Keratinocyte (primary cell): Measurements from ENCODE around the gene ANKRD39. TPM values are rescaled to one million over a fixed set of nuclear protein-coding genes. Genes with fewer than 3 reads are reported as not detected.

Experiments used
- DNase-seq: peaks from one replicate; pipeline ENCODE4 v3.0.0-alpha.2; 2011; ENCODE audit warnings: low read depth, missing footprints, low spot score
- FAIRE-seq: peaks from 2 replicates; lab custom pipeline; 2011; peaks lifted over from hg19 to GRCh38; lab: Jason Lieb, UNC
- H2AFZ ChIP-seq: 2 replicates; pipeline ENCODE4 v1.6.0; 2012; ENCODE audit warnings: low read length, control low read depth, inconsistent platforms; ENCODE audit not compliant: control insufficient read depth
- H3K27ac ChIP-seq: 2 replicates; pipeline ENCODE4 v1.5.1; 2011; ENCODE audit warnings: low read length; ENCODE audit not compliant: control insufficient read depth, insufficient read depth
- H3K27me3 ChIP-seq: 3 replicates; pipeline ENCODE4 v1.6.0; 2011; ENCODE audit warnings: low read length; ENCODE audit not compliant: control insufficient read depth, insufficient read depth; ENCODE audit errors: extremely low read depth
- H3K36me3 ChIP-seq, 2 experiments: 2 replicates in 1 of 2; 3 replicates in 1 of 2; pipeline ENCODE4 v1.5.1; 2011; ENCODE audit warnings: low read length in 2 of 2, mild to moderate bottlenecking in 1 of 2; ENCODE audit not compliant: control insufficient read depth in 2 of 2, insufficient read depth in 2 of 2; ENCODE audit errors: extremely low read depth in 1 of 2
- H3K4me1 ChIP-seq: 3 replicates; pipeline ENCODE4 v1.5.1; 2011; ENCODE audit warnings: low read length; ENCODE audit not compliant: control insufficient read depth, insufficient read depth; ENCODE audit errors: extremely low read depth
- H3K4me2 ChIP-seq: 3 replicates; pipeline ENCODE4 v1.6.0; 2011; ENCODE audit warnings: low read depth, low read length; ENCODE audit not compliant: control insufficient read depth, insufficient read depth; ENCODE audit errors: extremely low read depth
- H3K4me3 ChIP-seq, 3 experiments: fragments of 200-600 bp in 1 of 3; sonication (generic) in 1 of 3; 2 replicates in 2 of 3; 3 replicates in 1 of 3; pipeline ENCODE4 v1.5.1; 2011 to 2016; ENCODE audit warnings: low read length in 3 of 3, mild to moderate bottlenecking in 3 of 3, control low read depth in 2 of 3, inconsistent platforms in 1 of 3, low read depth in 1 of 3, mixed read lengths in 1 of 3, mixed run types in 1 of 3, moderate library complexity in 1 of 3; ENCODE audit not compliant: control insufficient read depth in 2 of 3, insufficient read depth in 2 of 3; ENCODE audit errors: extremely low read depth in 1 of 3
- H3K79me2 ChIP-seq: 2 replicates; pipeline ENCODE4 v1.6.0; 2012; ENCODE audit warnings: low read length; ENCODE audit not compliant: control insufficient read depth, insufficient read depth
- H3K9ac ChIP-seq: 3 replicates; pipeline ENCODE4 v1.6.0; 2011; ENCODE audit warnings: low read length; ENCODE audit not compliant: control insufficient read depth, insufficient read depth; ENCODE audit errors: extremely low read depth
- H3K9me1 ChIP-seq: 3 replicates; pipeline ENCODE4 v1.6.0; 2011; ENCODE audit warnings: low read length; ENCODE audit not compliant: control insufficient read depth, insufficient read depth; ENCODE audit errors: extremely low read depth
- H3K9me3 ChIP-seq: 2 replicates; pipeline ENCODE4 v1.5.1; 2012; ENCODE audit warnings: low read depth, low read length; ENCODE audit not compliant: control insufficient read depth
- H4K20me1 ChIP-seq: 3 replicates; pipeline ENCODE4 v1.6.0; 2011; ENCODE audit warnings: low read length; ENCODE audit not compliant: control insufficient read depth, insufficient read depth; ENCODE audit errors: extremely low read depth
- EZH2 ChIP-seq: IDR thresholded peaks from one replicate; pipeline ENCODE4 v1.6.1; 2012; ENCODE audit warnings: inconsistent platforms, mild to moderate bottlenecking, low read length, moderate library complexity
- dilution Hi-C: fragments of 300-500 bp; cut with MboI; formaldehyde crosslinking; loops from one replicate; pipeline ENCODE4 v1.7.0; 2020; ENCODE audit warnings: low sequenced_read_pairs; ENCODE audit not compliant: extremely low pct_ligation_motif_present
- polyA plus RNA-seq, 5 experiments: library from polyadenylated mRNA; depleted of rRNA in 3 of 5; stranded (reverse) in 3 of 5; stranded (forward) in 1 of 5; unstranded in 1 of 5; fragments of >200 nt; gene quantifications; 1 replicate in 1 of 5; 2 replicates in 3 of 5; 3 replicates in 1 of 5; pipeline versions ENCODE4 v1.2.1 to v1.2.3, GENCODE V29; 2011 to 2012; ENCODE audit warnings: missing spikeins in 2 of 5, low read depth in 1 of 5, low replicate concordance in 1 of 5
- TF ChIP-seq, protein P1 (sequence below), 3 experiments: IDR thresholded peaks in 1 of 3; conservative IDR thresholded peaks in 1 of 3; optimal IDR thresholded peaks in 1 of 3; 2 replicates in 2 of 3; 3 replicates in 1 of 3; pipeline versions ENCODE3 to v1.5.1; 2011; ENCODE audit warnings: low read length in 3 of 3, mild to moderate bottlenecking in 3 of 3, moderate library complexity in 2 of 3, control low read depth in 1 of 3, inconsistent platforms in 1 of 3; ENCODE audit not compliant: insufficient read depth in 2 of 3; ENCODE audit errors: extremely low read depth in 1 of 3

Gene ANKRD39
- polyA plus RNA-seq, 1 donor (not counting 4 experiments of a cell fraction or from before 2014, with no cell fraction given): 7.2 TPM

DNA sequence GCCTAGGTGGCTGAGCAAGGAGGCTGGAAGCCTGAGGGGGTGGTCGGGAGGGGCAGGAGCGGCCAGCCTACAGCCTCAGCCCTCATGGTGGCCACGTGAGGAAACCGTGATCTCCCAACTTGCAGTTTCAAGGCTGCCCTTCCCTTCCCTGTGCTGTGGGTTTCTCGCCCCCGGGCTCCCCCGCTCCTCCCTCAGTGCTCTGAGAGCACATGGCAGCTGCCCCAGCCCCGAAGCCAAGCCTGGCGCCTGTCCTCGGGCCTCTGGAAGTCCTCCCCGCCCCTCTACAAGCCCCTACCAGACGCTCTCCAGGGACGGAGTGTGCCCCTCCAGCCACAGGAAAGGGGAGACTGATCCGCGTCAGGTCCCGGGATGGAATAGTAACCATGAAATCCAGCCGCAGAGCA is 13.4 kb downstream of the ANKRD39 start:
- Histone ChIP-seq H3K4me1 (no peaks in the 10 kb centered on the region), H3K9ac (no peak overlapping the region), H3K36me3 (no peaks in the 10 kb centered on the region), H2AFZ (no peak overlapping the region), H3K4me2 (no peak overlapping the region), H3K4me3 (no peak overlapping the region), H3K9me1 (no peaks in the 10 kb centered on the region), H3K27me3 (no peaks in the 10 kb centered on the region), H3K9me3 (no peaks in the 10 kb centered on the region), H3K79me2 (no peaks in the 10 kb centered on the region), H4K20me1 (peaks cover 3% of the 10 kb centered on the region), H3K27ac (no peak overlapping the region)
- dilution Hi-C loops: no loop called here
- DNase-seq: no peak
- no peak for FAIRE-seq
- TF ChIP-seq, protein P1, sequence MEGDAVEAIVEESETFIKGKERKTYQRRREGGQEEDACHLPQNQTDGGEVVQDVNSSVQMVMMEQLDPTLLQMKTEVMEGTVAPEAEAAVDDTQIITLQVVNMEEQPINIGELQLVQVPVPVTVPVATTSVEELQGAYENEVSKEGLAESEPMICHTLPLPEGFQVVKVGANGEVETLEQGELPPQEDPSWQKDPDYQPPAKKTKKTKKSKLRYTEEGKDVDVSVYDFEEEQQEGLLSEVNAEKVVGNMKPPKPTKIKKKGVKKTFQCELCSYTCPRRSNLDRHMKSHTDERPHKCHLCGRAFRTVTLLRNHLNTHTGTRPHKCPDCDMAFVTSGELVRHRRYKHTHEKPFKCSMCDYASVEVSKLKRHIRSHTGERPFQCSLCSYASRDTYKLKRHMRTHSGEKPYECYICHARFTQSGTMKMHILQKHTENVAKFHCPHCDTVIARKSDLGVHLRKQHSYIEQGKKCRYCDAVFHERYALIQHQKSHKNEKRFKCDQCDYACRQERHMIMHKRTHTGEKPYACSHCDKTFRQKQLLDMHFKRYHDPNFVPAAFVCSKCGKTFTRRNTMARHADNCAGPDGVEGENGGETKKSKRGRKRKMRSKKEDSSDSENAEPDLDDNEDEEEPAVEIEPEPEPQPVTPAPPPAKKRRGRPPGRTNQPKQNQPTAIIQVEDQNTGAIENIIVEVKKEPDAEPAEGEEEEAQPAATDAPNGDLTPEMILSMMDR (optimal IDR thresholded peaks at IDR 0.05 in 1 of 3, IDR thresholded peaks at IDR 0.05 in 1 of 3, conservative IDR thresholded peaks at IDR 0.05 in 1 of 3; ENCODE audit: extremely low read depth in 1 of 3, insufficient read depth in 2 of 3, low read length in 3 of 3): no peak
- no peak for TF ChIP-seq EZH2

GRCh38 chr2:96843538-96844268 is 14.1 kb downstream of the ANKRD39 start, which contains the start of gene ANKRD23:
Gene ANKRD23 (minus strand): TSS chr2:96844021. CDS start chr2:96843992, 29 bp downstream.
- Histone ChIP-seq H3K27ac (no peak within 1 kb of the TSS), H4K20me1 (peaks cover 3% of the 10 kb centered on the region), H3K9ac (no peak within 1 kb of the TSS), H2AFZ (no peak within 1 kb of the TSS), H3K9me1 (no peaks in the 10 kb centered on the region), H3K4me2 (no peak within 1 kb of the TSS), H3K36me3 (peaks cover 0 to 2% of the 10 kb centered on the region in 2 experiments), H3K4me1 (no peaks in the 10 kb centered on the region), H3K79me2 (no peaks in the 10 kb centered on the region), H3K9me3 (no peaks in the 10 kb centered on the region), H3K27me3 (no peaks in the 10 kb centered on the region), H3K4me3 (no peak within 1 kb of the TSS)
- FAIRE-seq (no peak), DNase-seq (no peak)
- TF ChIP-seq, protein P1 (optimal IDR thresholded peaks at IDR 0.05 in 1 of 3, IDR thresholded peaks at IDR 0.05 in 1 of 3, conservative IDR thresholded peaks at IDR 0.05 in 1 of 3; ENCODE audit: extremely low read depth in 1 of 3, insufficient read depth in 2 of 3, low read length in 3 of 3): no peak
- no peak for TF ChIP-seq EZH2
- dilution Hi-C loops: no loop called here
